ENCODE results near the gene HSD17B1. TPM values are rescaled to one million over a fixed set of nuclear protein-coding genes. Genes with fewer than 3 reads are reported as not detected.

HSD17B1 gene
- total and polyA plus RNA-seq, 2 of the 13 experiments (the other 11 are each of a cell fraction or from before 2014, with no cell fraction given): 0.54 to 0.93 TPM

GRCh38 chr17:42562388-42563142, 9.8 kb downstream of the HSD17B1 start (continued):
- TF ChIP-seq ZNF280D (CRISPR knock-in tag; IDR thresholded peaks at IDR 0.05): peak; percentile 82; the same call in 1 of the 2 replicates
- peak; percentile 36; the same call in 1 of the 2 replicates for TF ChIP-seq ZBTB7B (CRISPR knock-in tag; IDR thresholded peaks at IDR 0.05)
- TF ChIP-seq NFATC3 (CRISPR knock-in tag; IDR thresholded peaks at IDR 0.05): no peak
- TF ChIP-seq ZNF777 (CRISPR knock-in tag; IDR thresholded peaks at IDR 0.05): peak; percentile 81
- peak; percentile 71 for TF ChIP-seq KDM5B (CRISPR knock-in tag; IDR thresholded peaks at IDR 0.05; ENCODE audit: borderline replicate concordance)
- TF ChIP-seq TEAD3 (CRISPR knock-in tag; optimal IDR thresholded peaks at IDR 0.05; ENCODE audit: borderline replicate concordance): no peak
- TF ChIP-seq ZNF275 (CRISPR knock-in tag; IDR thresholded peaks at IDR 0.05; ENCODE audit: borderline replicate concordance): peak; percentile 16; the same call in 1 of the 2 replicates
- TF ChIP-seq ZFP1 (CRISPR knock-in tag; IDR thresholded peaks at IDR 0.05): 0 out of 2 replicates have a peak, but pooled peaks have one; percentile 11
- TF ChIP-seq TOE1 (CRISPR knock-in tag; IDR thresholded peaks at IDR 0.05): no peak
- TF ChIP-seq POLR2A (IDR thresholded peaks at IDR 0.05; ENCODE audit: insufficient read depth in 1 of 2, low read depth in 2 of 2, low read length in 2 of 2): peak in 1 of 2 experiments; percentile 56; a peak in 2 of 4 replicates
- 0 out of 2 replicates have a peak, but pooled peaks have one; percentile 19 for TF ChIP-seq U2AF2 (IDR thresholded peaks at IDR 0.05; ENCODE audit: low read depth, low read length)
- no peak for TF ChIP-seq ZNF251 (CRISPR knock-in tag; IDR thresholded peaks at IDR 0.05)
- no peak for TF ChIP-seq PRPF4 (IDR thresholded peaks at IDR 0.05; ENCODE audit: low read depth, low read length, poor library complexity, severe bottlenecking)
- TF ChIP-seq ZNF563 (CRISPR knock-in tag; IDR thresholded peaks at IDR 0.05): no peak; the same call in 1 of the 2 replicates
- TF ChIP-seq ZBTB44 (CRISPR knock-in tag; IDR thresholded peaks at IDR 0.05): peak; percentile 0; the same call in 1 of the 2 replicates
- no peak for TF ChIP-seq CBFB (CRISPR knock-in tag; IDR thresholded peaks at IDR 0.05)
- 0 out of 2 replicates have a peak, but pooled peaks have one; percentile 22 for TF ChIP-seq THAP9 (CRISPR knock-in tag; IDR thresholded peaks at IDR 0.05; ENCODE audit: borderline replicate concordance)
- peak; percentile 34; the same call in 1 of the 2 replicates for TF ChIP-seq SATB2 (CRISPR knock-in tag; IDR thresholded peaks at IDR 0.05)
- TF ChIP-seq ZNF343 (CRISPR knock-in tag; IDR thresholded peaks at IDR 0.05): peak; percentile 31; the same call in 1 of the 2 replicates
- peak; percentile 80; the same call in 1 of the 2 replicates for TF ChIP-seq NR2C2 (CRISPR knock-in tag; IDR thresholded peaks at IDR 0.05; ENCODE audit: borderline replicate concordance)
- TF ChIP-seq RBAK (CRISPR knock-in tag; IDR thresholded peaks at IDR 0.05): no peak
- TF ChIP-seq ZNF644 (CRISPR knock-in tag; IDR thresholded peaks at IDR 0.05; ENCODE audit: low read depth): 0 out of 2 replicates have a peak, but pooled peaks have one; percentile 3
